Fibroblast of lung (primary cell): Measurements from ENCODE around the gene TPX2. TPM values are rescaled to one million over a fixed set of nuclear protein-coding genes. Genes with fewer than 3 reads are reported as not detected.
A peak's percentile ranks its signal among the peaks of the same experiment; 100 is the strongest.

Experiments
- DNase-seq, 2 donors: peaks; one replicate each; pipeline versions ENCODE4 v3.0.0 to v3.0.0-alpha.2; 2010; ENCODE audit warnings: low read depth in 2 of 2
- H2AFZ ChIP-seq: 2 replicates; pipeline ENCODE4 v1.5.1; 2012; ENCODE audit warnings: low read length, control low read depth, inconsistent platforms
- H3K27ac ChIP-seq: 2 replicates; pipeline ENCODE4 v1.5.1; 2011; ENCODE audit warnings: low read length, control low read depth; ENCODE audit not compliant: insufficient read depth
- H3K27me3 ChIP-seq: 2 replicates; pipeline ENCODE4 v1.5.1; 2011; ENCODE audit warnings: mild to moderate bottlenecking, low read length; ENCODE audit not compliant: control insufficient read depth, insufficient read depth
- H3K36me3 ChIP-seq: 2 replicates; pipeline ENCODE4 v1.5.1; 2011; ENCODE audit warnings: low read length; ENCODE audit not compliant: control insufficient read depth, insufficient read depth
- H3K4me1 ChIP-seq: 2 replicates; pipeline ENCODE4 v1.5.1; 2011; ENCODE audit warnings: low read length; ENCODE audit not compliant: control insufficient read depth, insufficient read depth; ENCODE audit errors: extremely low read depth
- H3K4me2 ChIP-seq: 2 replicates; pipeline ENCODE4 v1.5.1; 2011; ENCODE audit warnings: low read length, control low read depth; ENCODE audit not compliant: insufficient read depth; ENCODE audit errors: extremely low read depth
- H3K4me3 ChIP-seq, 4 experiments: fragments of 200-600 bp in 1 of 4; sonication (generic) in 1 of 4; replicated peaks in 1 of 4; 2 replicates each; pipeline ENCODE4 v1.5.1; 2011 to 2016; ENCODE audit warnings: low read length in 4 of 4, low read depth in 3 of 4, mild to moderate bottlenecking in 3 of 4, control low read depth in 2 of 4, inconsistent platforms in 1 of 4, mixed read lengths in 1 of 4; ENCODE audit not compliant: insufficient read depth in 1 of 4; ENCODE audit errors: control extremely low read depth in 1 of 4
- H3K79me2 ChIP-seq: 2 replicates; pipeline ENCODE4 v1.5.1; 2012; ENCODE audit warnings: mild to moderate bottlenecking, low read length, inconsistent platforms; ENCODE audit not compliant: control insufficient read depth, insufficient read depth
- H3K9ac ChIP-seq: 2 replicates; pipeline ENCODE4 v1.5.1; 2011; ENCODE audit warnings: mild to moderate bottlenecking, low read length, control low read depth; ENCODE audit not compliant: insufficient read depth
- H3K9me3 ChIP-seq: 2 replicates; pipeline ENCODE4 v1.5.1; 2012; ENCODE audit warnings: low read depth, low read length; ENCODE audit not compliant: control insufficient read depth, insufficient read depth
- H4K20me1 ChIP-seq: 2 replicates; pipeline ENCODE4 v1.5.1; 2011; ENCODE audit warnings: low read length; ENCODE audit not compliant: control insufficient read depth, insufficient read depth; ENCODE audit errors: extremely low read depth
- CTCF ChIP-seq, 2 donors: IDR thresholded peaks in 1 of 2; conservative IDR thresholded peaks in 1 of 2; 1 replicate in 1 of 2; 2 replicates in 1 of 2; pipeline ENCODE4 v1.5.1; 2011 to 2012; ENCODE audit warnings: low read length in 2 of 2, control low read depth in 1 of 2, inconsistent platforms in 1 of 2, low read depth in 1 of 2, mild to moderate bottlenecking in 1 of 2
- EZH2 ChIP-seq: IDR thresholded peaks from 2 replicates; pipeline ENCODE4 v1.5.1; 2012; ENCODE audit warnings: low read length, control low read depth, mild to moderate bottlenecking; ENCODE audit errors: missing control alignments
- polyA plus RNA-seq, 2 donors: library from polyadenylated mRNA; depleted of rRNA in 1 of 2; stranded (reverse) in 1 of 2; unstranded in 1 of 2; fragments of >200 nt; gene quantifications; 2 replicates each; pipeline ENCODE4 v1.2.1, GENCODE V29; 2011 to 2012; ENCODE audit warnings: missing spikeins in 1 of 2
- total RNA-seq: library from RNA; depleted of rRNA; stranded (reverse); fragments of >200 nt; gene quantifications from 2 replicates; pipeline ENCODE4 v1.2.1, GENCODE V29; 2014

The TPX2 gene
- total and polyA plus RNA-seq, 2 donors (not counting 1 experiment from before 2014, with no cell fraction given): 19.9 to 21.0 TPM

- TF ChIP-seq CTCF (conservative IDR thresholded peaks at IDR 0.05 in 1 of 2, IDR thresholded peaks at IDR 0.05 in 1 of 2; ENCODE audit: low read depth in 1 of 2, low read length in 2 of 2) (no peak), EZH2 (no peak)
- peaks cover 75% of the 10 kb centered on the region for H3K79me2 ChIP-seq
- no peak overlapping the region for H3K9ac ChIP-seq
- no peaks in the 10 kb centered on the region for H4K20me1 ChIP-seq
- DNase-seq: peak in 1 of 2 donors; percentile 84
- no peak overlapping the region for H3K4me2 ChIP-seq
- H2AFZ ChIP-seq: no peak overlapping the region
- no peaks in the 10 kb centered on the region for H3K27me3 ChIP-seq
- H3K27ac ChIP-seq: no peak overlapping the region
- H3K4me1 ChIP-seq: peaks cover 12% of the 10 kb centered on the region
- H3K9me3 ChIP-seq: no peaks in the 10 kb centered on the region
- H3K4me3 ChIP-seq: no peak overlapping the region
- H3K36me3 ChIP-seq: no peaks in the 10 kb centered on the region
These were observed 47.3 kb upstream of the TPX2 start for GRCh38 chr20:31691646-31692275.

GRCh38 chr20:31693402-31693801 lies 45.7 kb upstream of the TPX2 start:
- Histone ChIP-seq H2AFZ (no peak overlapping the region), H3K4me3 (no peak overlapping the region), H3K27me3 (no peaks in the 10 kb centered on the region), H3K4me1 (peaks cover 13% of the 10 kb centered on the region), H3K27ac (no peak overlapping the region), H3K9me3 (no peaks in the 10 kb centered on the region), H3K4me2 (no peak overlapping the region), H3K36me3 (no peaks in the 10 kb centered on the region), H4K20me1 (no peaks in the 10 kb centered on the region), H3K9ac (no peak overlapping the region), H3K79me2 (peaks cover 77% of the 10 kb centered on the region)
- TF ChIP-seq CTCF (conservative IDR thresholded peaks at IDR 0.05 in 1 of 2, IDR thresholded peaks at IDR 0.05 in 1 of 2; ENCODE audit: low read depth in 1 of 2, low read length in 2 of 2): no peak
- DNase-seq: no peak

GRCh38 chr20:31693987-31694661 lies 45.0 kb upstream of the TPX2 start:
- no peak overlapping the region for H3K4me2 ChIP-seq
- H3K79me2 ChIP-seq: peaks cover 78% of the 10 kb centered on the region
- H3K4me1 ChIP-seq: peaks cover 20% of the 10 kb centered on the region
- DNase-seq: no peak
- H3K9me3 ChIP-seq: no peaks in the 10 kb centered on the region
- H2AFZ ChIP-seq: no peak overlapping the region
- no peak overlapping the region for H3K4me3 ChIP-seq
- no peak overlapping the region for H3K9ac ChIP-seq
- H4K20me1 ChIP-seq: no peaks in the 10 kb centered on the region
- H3K27ac ChIP-seq: no peak overlapping the region
- TF ChIP-seq CTCF (conservative IDR thresholded peaks at IDR 0.05 in 1 of 2, IDR thresholded peaks at IDR 0.05 in 1 of 2; ENCODE audit: low read depth in 1 of 2, low read length in 2 of 2): no peak
- TF ChIP-seq EZH2: no peak
- H3K27me3 ChIP-seq: no peaks in the 10 kb centered on the region
- H3K36me3 ChIP-seq: no peaks in the 10 kb centered on the region
